ENCODE measurements around the gene ARHGDIB.

The ARHGDIB gene

DNA sequence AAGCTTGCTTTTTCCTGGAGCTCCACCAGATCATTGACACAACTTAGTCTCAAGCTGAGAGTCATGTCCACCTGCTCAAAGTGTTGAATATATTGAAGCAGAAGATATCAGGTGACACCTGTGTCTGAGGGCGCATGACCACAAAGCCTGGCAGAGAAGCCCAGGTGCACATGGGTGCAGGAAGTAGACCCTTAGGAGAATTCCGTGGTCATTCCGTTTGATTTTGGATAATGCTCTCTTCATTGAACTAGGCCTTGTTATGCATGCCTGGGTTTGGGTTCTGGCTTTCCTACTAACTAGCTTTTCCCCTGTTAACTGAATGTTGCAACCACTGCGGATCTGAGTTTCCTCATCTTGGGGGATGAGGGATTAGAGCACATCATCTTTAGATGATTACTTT lies 7.1 kb downstream of the ARHGDIB start:
- no peak for DNase-seq

DNA sequence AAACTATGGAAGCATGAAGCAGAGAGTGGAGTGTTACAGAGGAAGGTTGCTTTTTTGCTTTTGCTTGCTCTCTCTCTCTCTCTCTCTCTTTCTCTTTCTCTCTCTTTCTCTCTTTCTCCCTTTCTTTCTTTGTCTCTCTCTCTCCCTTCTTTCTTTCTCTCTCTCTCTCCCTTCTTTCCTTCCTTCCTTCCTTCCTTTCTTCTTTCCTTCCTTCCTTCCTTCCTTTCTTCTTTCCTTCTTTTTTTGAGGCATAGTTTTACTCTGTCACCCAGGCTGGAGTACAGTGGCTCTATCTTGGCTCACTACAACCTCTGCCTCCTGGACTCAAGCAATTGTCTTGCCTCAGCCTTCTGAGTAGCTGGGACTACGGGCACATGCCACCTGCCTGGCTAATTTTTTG lies 7.6 kb downstream of the ARHGDIB start:
- DNase-seq, result no peak

DNA sequence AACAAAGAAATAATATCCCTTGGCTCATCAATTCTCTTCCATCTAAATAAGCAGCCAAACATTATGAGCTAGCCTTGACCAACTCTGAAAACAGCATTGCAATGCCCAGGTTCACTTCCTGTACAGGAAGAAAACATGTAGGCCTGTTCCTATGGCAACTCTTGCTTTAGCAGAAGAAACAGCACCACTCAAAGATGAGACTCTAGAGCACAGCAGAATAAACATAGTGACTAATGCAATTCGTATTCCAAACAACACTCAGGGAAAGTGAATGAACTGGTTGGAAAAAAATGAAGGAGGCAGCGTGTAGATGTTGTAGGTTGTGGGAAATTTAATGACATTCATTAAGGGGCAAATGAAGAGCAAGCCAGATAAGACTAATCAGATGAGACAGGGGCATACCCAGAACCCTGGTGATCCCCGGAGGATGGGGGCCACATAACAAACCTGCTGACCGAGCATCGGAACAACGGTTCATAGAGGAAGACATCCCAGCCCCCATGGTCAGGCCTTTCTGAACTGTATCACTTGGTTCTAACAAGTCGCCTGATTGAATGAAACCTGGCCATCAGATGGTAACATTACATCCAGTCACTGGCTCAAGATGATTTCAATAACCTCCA lies 9.0 kb downstream of the ARHGDIB start:
- no peak for DNase-seq

DNA sequence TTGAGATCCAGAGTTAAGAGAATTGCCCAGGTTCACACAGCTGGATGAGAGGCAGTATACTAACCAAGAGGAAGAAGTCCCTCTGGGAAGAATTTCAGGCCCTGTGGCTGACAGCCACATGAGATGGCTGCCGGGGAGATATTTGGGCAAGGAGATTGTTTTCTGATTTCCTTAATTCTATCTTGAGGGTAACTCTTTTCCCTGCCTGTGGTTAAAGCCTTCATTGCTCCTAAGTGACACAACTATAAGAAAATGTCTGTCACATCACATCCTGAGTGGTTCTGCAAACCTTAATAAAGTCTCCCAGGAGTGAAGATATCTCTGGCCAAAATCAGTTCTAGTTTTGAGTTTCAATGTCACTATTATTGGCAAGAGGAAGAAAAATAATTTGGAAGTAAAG lies 9.6 kb downstream of the ARHGDIB start:
- DNase-seq, result no peak

DNA sequence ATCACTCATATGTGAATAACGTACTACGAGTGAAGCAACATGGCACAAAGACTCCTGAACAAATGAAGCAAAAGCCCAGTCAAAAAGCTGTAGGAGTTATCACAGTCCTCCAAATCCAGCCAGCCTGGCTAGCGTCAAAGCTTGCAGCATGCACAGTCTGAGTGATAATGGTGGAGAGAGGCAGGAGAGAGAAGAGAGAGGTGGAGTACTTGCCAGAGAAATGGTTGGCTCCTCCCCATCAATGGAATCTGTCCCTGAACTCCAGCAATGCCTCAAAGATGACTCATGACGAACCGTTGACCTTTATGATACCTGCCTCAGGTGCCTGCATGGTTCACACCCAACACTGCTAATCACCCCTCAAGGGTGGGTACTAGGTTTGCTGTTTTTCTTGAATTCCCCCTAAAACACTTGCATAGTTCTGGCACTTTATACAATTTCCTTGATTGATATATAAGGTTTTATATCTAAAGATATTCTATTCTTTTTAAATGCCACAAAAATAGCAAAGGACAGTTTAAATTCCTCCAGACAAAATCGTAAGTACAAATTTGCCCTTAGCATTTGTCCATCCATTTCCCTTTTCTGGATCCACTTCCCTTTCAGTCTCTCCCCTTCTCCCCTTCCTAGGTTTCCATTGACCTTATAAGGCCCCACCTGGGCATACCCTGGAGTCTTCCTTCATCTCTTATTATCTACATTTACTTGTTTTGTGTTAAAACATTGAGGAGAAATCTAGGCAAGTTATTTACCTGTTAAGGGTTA lies 10.2 kb downstream of the ARHGDIB start:
- DNase-seq, result no peak

DNA sequence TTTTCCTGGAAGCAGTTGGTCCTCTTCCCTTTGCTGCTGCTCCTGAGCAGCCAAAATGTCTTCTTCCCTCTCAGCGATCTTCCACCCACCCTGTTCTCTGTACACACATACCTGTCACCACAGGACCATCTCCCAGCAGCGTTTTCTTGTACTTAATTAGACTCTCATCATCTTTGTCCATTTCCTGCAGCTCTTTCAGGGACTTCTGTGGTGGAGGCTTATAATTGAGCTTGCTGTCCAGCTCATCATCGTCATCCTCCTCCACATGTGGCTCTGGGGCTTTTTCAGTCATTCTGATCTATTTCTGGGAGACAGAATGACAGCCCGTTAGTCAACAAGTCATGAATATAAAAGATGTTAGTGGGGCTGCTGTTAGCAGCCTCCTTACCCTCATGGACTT lies 11.0 kb downstream of the ARHGDIB start:
- no peak for DNase-seq

DNA sequence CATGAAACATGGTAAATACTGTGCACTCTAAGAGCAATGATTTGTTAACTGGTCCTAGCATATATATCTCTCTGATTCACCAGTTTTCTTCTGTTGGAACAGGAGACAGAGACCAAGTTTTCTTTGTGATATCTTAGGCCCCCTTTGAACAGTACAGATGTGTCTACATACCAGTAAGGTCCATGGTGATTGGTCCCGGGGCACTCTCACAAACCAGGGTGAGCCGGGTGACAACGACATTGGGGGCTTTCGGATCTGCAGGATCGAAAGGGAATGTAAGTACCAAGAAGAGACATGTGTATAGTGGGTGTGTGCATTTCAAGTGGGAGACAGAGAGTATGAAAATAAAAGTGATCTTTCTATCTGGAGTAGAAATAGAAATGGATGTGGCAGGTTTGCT lies 11.8 kb downstream of the ARHGDIB start:
- DNase-seq, result no peak

DNA sequence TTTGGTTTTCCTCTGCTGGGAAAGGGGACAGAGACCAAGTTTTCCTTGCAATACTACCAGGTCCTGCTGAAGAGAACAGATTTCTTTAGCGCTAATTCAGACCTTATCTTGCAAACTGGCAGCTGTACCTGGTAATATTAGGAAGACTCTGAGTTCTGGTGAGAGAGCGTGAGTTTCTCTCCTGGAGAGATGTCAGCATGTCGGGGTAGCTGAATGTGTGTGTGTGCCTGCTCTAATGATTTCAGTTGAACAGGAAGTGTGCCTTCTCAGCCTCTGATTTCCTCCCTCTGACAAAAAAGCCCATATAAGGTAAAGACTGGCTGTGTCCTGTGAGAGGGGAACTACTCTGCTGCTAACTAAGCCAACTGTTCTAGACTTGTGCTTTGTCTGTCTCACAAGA lies 12.7 kb downstream of the ARHGDIB start:
- no peak for DNase-seq

DNA sequence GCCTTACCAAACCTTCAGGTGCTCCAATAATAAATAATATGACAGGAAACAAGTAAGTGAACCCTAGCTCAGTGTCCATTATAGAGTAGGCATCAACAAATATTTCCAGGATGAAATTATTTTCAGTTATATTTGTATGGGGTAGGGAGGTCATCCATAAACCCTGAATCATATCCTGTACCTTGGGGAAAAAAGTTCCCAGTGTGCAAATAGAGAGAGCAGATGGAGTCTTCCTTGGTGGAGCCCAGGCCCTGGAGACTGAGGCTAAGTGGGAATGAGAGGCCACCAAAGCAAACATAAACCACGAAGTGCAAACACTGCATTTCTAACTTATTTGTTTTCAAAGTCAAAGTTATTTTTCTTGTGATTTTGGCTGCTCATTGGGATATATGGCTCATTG lies 14.5 kb downstream of the ARHGDIB start:
- no peak for DNase-seq

DNA sequence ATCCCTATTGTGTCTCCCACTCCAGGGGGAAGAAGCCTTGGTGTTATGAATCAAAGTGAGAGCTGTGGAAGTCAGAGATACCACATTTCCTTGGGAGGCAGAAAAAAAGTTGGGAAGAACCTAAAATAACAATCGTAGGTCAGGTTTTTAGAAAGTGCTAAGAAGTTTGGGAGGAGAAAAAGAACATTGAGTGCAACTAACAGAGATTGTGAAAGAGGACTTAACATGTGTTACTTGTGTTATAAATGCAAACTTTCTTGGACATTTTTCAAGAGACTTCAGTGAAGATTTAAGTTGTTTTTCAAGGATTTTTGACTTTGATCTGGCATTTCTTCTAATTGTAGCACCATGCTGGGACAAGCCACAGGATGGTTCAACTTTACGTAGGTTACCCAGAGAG lies 15.2 kb downstream of the ARHGDIB start:
- DNase-seq, result no peak

DNA sequence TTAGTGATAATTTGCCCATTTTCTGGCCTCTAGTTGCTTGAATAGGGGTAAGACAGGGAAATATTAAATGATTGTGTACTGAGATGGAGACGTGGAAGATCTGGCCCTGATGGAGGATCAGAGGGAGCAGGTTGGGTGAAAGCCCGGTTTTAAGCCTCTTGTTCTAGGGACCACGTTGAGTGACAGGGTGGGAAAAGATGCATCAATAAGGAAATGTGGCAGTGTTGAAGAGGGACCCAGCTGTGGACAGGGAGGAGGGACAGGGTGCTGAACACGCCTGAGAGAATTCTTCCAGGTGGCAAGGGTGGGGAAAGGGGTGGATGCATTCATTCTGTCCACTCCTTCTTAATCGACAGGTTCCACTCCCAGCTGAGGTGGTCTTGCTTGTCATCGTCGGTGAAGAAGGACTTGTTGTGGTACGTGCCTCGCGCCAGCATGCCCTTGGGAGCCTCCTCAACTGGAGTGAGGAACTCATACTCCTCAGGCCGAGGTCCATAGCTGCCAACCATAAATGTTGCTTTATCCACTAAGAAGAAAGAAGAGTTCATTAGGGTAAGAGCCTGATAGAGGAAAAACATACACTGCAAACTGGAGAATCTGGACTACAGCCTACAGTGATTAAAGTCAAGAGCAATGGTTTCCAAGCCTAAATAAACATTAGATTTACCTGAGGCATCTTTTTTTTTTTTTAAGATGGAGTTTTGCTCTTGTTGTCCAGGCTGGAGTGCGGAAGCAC lies 19.0 kb downstream of the ARHGDIB start:
- no peak for DNase-seq

DNA sequence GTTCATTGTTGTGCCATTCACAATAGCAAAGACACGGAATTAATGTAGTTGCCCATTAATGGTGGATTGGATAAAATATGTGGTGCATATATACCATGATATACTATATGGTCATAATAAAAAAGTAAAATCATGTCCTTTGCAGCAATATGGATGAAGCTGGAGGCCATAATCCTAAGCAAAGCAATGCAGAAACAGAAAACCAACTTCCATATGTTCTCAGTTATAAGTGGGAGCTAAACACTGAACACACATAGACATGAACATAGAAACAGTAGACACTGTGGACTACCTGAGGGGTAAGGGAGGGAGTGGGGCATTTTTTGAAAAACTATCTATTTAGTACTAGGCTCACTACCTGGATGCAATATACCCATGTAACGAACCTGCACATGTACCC lies 20.0 kb downstream of the ARHGDIB start:
- DNase-seq, result no peak

DNA sequence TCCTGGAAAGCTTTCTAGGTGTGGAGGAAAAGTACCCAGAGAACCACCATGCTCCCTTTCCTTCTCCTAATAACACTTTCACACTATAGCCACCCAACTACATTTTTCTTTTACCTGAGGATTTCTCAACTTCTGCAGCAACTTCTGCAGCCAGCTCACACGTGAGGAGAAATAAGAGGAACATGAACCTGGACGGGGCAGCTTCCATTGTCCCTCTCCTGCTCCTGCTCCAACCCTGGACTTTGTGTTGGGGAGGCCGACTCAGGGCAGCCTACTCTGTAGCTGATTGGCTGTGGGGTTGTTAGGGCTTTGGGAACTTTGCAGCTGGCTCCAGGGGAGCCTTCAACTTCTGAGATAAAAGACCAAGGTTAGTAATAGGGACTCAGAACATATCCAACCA lies 23.1 kb downstream of the ARHGDIB start, which contains the start of gene ERP27:
ERP27 (minus strand) TSS at position 237 of the 400 bp plus-strand sequence; CDS start at position 208, 29 bp downstream.
- DNase-seq, result no peak

DNA sequence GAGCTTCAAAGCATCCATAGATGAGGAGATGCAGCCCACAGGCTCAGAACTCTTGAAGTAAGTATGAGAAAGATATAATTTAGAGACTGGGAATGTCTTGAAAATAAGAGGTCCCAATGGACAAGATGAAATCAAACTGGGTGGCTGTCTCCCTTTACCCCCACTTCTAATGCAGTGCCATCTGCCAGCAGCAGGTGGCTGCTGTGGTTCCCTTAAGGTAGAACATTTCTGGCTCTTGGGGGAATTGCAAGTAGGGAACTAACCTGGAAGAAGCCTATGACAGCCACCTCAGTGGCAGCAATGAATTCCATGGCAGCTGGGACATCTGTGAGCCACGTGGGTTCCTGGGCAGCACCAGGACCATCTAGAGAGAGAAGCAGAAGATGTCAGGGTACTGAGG lies 23.7 kb downstream of the ARHGDIB start:
- no peak for DNase-seq

DNA sequence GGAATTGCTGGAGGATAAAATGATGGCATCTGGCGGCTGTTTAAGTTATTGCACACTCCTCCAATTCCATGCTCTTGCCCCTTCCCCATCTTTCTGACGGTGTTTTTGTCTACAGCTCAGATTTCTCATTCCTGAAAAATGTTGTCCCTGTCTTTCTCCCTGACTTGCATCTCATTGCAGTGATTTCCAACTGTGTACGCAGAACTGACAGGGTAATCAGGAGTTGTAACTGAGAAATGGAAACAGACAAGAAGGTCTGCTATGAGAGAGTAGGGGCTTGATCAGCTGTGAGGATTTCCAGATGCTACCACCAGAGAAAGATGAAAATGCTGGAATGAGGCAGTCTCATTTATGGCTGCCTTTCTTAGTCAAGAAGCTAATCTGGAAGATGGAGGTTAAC lies 24.4 kb downstream of the ARHGDIB start:
- no peak for DNase-seq

DNA sequence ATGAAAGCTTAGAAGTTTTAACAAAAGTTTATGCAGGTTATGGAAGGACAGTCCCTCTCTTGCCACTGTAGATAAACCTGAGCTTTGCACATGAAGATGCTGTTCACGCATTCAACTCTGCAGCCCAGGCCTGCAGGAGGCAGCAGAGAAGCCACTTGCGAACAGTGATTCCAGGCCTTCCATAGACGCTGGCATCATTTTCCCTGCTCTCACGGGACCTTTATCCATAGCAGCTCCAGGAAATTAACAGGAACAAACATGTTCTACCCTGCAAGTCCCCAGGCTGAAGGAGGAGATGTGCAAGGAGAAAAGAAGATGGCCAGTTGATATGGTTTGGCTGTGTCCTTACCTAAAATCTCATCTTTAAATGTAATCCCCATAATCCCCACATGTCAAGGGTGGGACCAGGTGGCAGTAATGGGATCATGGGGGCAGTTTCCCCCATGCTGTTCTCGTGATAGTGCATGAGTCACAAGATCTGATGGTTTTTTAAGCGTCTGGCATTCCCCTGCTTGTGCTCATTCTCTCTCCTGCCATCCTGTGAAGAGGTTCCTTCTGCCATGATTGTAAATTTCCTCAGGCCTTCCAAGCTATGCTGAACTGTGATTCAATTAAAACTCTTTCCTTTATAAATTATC lies 25.1 kb downstream of the ARHGDIB start:
- no peak for DNase-seq

DNA sequence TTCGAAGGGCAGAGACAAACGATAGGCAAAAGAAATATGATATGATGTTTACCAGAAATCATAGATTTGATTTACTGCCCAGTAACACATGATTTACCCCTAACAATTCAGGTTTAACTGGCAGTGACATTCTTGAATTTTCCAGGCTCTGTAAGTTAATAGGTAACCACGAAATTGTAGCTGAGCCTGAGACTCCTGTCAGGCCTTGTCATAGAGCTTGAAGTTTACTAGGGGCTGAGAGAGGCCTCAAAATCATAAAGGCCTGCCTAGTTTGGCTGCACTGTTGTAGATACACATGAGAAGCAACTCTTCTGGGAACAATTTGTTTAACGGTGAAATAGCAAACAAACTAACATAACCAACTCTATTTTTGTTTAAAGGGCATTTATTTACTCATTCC lies 26.4 kb downstream of the ARHGDIB start:
- no peak for DNase-seq

DNA sequence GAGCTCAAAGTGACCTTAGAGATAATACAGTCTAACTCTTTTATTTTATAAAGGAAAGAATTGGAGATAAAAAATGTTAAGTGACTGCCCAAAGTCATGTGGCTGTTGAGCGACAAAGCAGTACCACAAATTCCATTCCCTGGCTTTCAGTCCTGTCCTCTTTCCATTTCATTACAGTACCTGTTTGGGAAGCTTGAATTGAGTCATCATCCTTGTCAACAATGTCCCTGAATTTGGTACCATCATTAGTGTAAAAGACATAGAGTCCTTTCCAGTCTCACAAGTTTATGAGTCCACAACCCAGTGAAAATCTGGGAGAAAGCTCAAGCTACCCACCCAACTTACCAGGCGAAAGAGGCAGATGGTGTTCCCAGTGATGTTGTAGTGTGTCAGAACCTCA lies 26.9 kb downstream of the ARHGDIB start:
- no peak for DNase-seq

DNA sequence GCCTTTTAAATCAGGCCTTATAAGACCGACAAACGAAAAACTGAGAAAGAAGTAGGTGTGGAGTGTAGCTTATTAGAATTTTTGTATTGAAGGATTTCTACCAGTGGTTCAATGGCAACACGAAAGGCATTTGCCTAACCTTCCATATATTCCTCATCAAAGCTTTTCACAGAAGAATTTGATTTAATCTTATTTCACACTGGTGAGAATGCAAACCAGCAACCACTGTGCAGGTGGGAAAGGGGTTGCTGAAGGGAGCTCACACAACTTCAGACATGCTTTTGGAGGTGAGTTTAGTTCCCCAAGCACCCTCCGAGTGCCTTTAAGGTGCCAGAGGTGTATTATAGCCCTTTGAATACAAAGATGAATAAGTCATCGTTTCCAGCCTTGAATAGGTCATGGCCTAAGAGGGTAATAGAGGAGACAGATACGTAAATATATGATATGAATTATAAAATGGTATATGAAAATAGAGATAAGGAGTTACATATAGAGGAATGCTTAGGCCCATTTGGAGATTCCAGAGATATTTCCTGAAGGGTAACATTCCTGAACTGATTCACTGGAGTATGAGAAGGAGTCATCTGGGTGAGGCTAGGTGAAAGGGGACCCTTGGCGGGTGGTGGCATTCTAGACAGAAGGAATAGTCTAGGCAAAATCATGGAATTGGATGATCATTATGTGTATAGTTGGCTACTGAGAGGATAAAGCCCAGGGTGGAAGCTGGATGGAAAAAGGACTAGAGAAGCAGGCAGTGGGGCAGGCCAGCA lies 29.4 kb downstream of the ARHGDIB start:
- DNase-seq, result no peak

DNA sequence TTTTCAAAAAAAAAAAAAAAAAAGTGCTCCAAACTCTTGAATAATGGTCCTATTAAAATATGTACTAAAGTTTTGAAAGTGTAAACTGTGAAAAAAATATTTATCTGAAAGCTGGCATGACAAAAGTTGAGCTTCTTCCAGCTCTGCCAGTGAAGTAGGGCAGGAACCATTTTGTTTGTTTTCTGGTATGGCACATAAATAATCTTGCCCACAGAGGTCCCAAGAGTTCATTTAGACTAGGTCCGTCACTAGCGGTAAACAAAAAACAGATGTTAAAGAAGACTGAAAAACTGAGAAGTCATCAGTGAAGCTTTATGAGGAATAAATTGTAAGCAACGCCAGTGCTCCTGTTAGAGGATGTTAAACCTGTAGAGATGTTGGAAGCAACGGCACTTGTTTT lies 30.0 kb downstream of the ARHGDIB start:
- DNase-seq, result no peak

DNA sequence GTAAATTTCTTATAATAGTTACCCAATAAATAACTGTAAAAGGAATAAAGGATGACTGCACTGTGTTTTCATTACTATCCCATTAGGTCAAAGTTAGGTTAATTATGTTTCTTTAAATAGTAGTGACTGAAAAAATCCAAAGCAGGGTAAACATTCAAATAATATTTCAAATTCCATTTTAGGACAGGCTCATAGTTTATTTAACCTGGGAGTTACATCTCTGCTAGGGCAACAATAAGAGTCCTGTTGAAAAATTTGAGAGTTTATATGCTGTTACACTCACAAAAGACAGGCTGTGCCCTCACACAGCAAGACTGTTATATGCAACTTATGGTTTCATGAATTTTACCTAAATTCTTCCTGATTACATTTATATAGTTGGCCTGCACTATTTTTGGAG lies 31.1 kb downstream of the ARHGDIB start:
- DNase-seq, result no peak

DNA sequence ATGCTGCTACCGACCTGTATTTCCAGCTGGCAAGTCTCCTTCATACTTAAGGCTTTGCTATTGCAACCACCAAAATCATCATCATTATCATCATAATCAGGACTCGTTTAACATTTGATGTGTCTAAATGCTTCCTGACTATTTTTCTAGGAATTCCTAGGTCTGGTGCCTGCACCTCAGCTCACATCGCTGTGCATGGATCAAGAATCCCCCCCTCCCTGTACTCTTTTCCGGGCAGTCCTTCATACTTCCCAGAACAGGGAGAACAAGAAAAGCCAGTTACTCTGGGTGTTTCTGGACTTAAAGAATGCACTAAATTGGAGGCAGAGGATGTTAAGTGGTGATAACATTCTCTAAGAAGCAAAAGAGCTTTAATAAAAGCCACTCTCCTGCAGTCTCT lies 32.5 kb downstream of the ARHGDIB start:
- DNase-seq, result no peak

DNA sequence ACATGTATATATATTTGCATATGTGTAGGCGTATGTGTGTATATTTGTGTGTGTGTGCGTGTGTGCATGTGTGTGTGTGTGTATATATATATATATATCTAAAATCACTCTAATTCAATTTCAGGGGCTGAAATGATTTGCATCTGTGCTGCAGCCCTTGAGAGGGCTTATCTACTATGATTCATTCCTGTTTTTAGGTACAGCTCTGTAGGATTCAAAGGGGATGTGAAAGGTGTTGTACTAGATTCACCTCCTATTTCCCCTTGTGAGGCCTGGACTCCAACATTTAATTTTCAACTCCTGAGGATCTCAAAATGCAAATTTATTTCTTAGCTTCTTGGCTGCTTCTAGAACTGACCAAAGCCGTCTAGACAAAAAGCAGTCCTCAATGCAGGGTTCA lies 34.1 kb downstream of the ARHGDIB start:
- DNase-seq, result no peak

Measured in NCI-H1092 (cell line).